H1 (cell line): Measurements from ENCODE around the gene GOLPH3L. TPM values are rescaled to one million over a fixed set of nuclear protein-coding genes. Genes with fewer than 3 reads are reported as not detected.

ENCODE experiments used
- ASH2L ChIP-seq: fragments of 200-600, 300-600 bp; sonication (generic); IDR thresholded peaks from one replicate; pipeline ENCODE4 v1.7.1; 2017; ENCODE audit warnings: low read length
- CBX5 ChIP-seq: fragments of 300-800, 300-1000 bp; sonication (generic); IDR thresholded peaks from 2 replicates; pipeline ENCODE4 v1.7.1; 2016; ENCODE audit warnings: antibody characterized with exemption, low read length, low read depth
- CREB1 ChIP-seq: IDR thresholded peaks from 2 replicates; pipeline ENCODE4 v1.6.1; 2012; ENCODE audit warnings: inconsistent platforms
- EGR1 ChIP-seq: IDR thresholded peaks from 2 replicates; pipeline ENCODE4 v1.6.1; 2011; ENCODE audit warnings: low read depth, low read length, borderline replicate concordance
- EZH2 ChIP-seq: fragments of 200-600 bp; sonication (generic); IDR thresholded peaks from 2 replicates; pipeline ENCODE4 v1.7.1; 2012; ENCODE audit warnings: low read depth, mild to moderate bottlenecking, moderate library complexity, low read length, inconsistent platforms; ENCODE audit not compliant: severe bottlenecking
- KDM1A ChIP-seq: fragments of 200-600, 300-600 bp; sonication (generic); IDR thresholded peaks from 2 replicates; pipeline ENCODE4 v1.7.1; 2016; ENCODE audit warnings: mild to moderate bottlenecking, low read length, borderline replicate concordance
- NANOG ChIP-seq: IDR thresholded peaks from 2 replicates; pipeline ENCODE4 v1.6.1; 2011; ENCODE audit warnings: low read length, low read depth, mild to moderate bottlenecking, inconsistent platforms; ENCODE audit not compliant: insufficient read depth, poor library complexity, severe bottlenecking
- PHF8 ChIP-seq: fragments of 200-600 bp; sonication (generic); conservative IDR thresholded peaks from 2 replicates; pipeline ENCODE4 v1.7.1; 2012; ENCODE audit warnings: low read depth, mild to moderate bottlenecking, inconsistent platforms, low read length, moderate library complexity
- RXRA ChIP-seq: IDR thresholded peaks from 2 replicates; pipeline ENCODE4 v1.6.1; 2011; ENCODE audit warnings: low read depth, mild to moderate bottlenecking, low read length, moderate library complexity; ENCODE audit not compliant: insufficient read depth
- SAP30 ChIP-seq: fragments of 300-600 bp; sonication (generic); IDR thresholded peaks from 2 replicates; pipeline ENCODE4 v1.7.1; 2012; ENCODE audit warnings: low read length, moderate library complexity, mild to moderate bottlenecking, inconsistent platforms; ENCODE audit not compliant: insufficient read depth, insufficient replicate concordance
- SIX5 ChIP-seq: IDR thresholded peaks from 2 replicates; pipeline ENCODE4 v1.6.1; 2011; ENCODE audit warnings: mild to moderate bottlenecking, low read depth, low read length
- SP2 ChIP-seq: IDR thresholded peaks from 2 replicates; pipeline ENCODE4 v1.6.1; 2012; ENCODE audit warnings: mild to moderate bottlenecking, low read length, inconsistent platforms
- TAF1 ChIP-seq: IDR thresholded peaks from 2 replicates; pipeline ENCODE4 v1.6.1; 2011; ENCODE audit warnings: mild to moderate bottlenecking, low read depth, low read length
- ZNF274 ChIP-seq: IDR thresholded peaks from 2 replicates; pipeline ENCODE4 v1.7.0; 2012; ENCODE audit warnings: low read length, borderline replicate concordance; ENCODE audit errors: extremely low read depth
- polyA plus RNA-seq, 7 experiments: library from polyadenylated mRNA; depleted of rRNA in 3 of 7; stranded (reverse) in 5 of 7; unstranded in 2 of 7; fragments of >200 nt in 5 of 7; fragments of 200-250 nt in 2 of 7; gene quantifications; 1 replicate in 5 of 7; 2 replicates in 1 of 7; 4 replicates in 1 of 7; pipeline versions ENCODE4 v1.2.1 to v1.2.3, GENCODE V29; 2011 to 2013; ENCODE audit warnings: missing spikeins in 2 of 7, mixed read lengths in 2 of 7
- total RNA-seq: library from RNA; stranded (reverse); fragmentation: NEBNext Ultra II Directional; extraction: Animal tissue kit (Norgen Biotek cat#: 25700); gene quantifications from 2 replicates; pipeline ENCODE4 v1.2.1, GENCODE V29; 2021
- TF ChIP-seq, protein P1 (sequence below): IDR thresholded peaks from 2 replicates; pipeline ENCODE4 v1.6.1; 2012; ENCODE audit warnings: inconsistent platforms
- TF ChIP-seq, protein P2 (sequence below), 3 experiments: IDR thresholded peaks; 1 replicate in 2 of 3; 2 replicates in 1 of 3; pipeline versions ENCODE4 v1.5.1 to v1.6.1; 2011; ENCODE audit warnings: low read length in 3 of 3, mild to moderate bottlenecking in 3 of 3, inconsistent platforms in 2 of 3, low read depth in 1 of 3, moderate library complexity in 1 of 3; ENCODE audit not compliant: insufficient read depth in 1 of 3; ENCODE audit errors: control extremely low read depth in 1 of 3
- TF ChIP-seq, protein P3 (sequence below): IDR thresholded peaks from 2 replicates; pipeline ENCODE4 v1.6.1; 2012; ENCODE audit warnings: low read length, inconsistent platforms
- TF ChIP-seq, protein P4 (sequence below): IDR thresholded peaks from 2 replicates; pipeline ENCODE4 v1.6.1; 2012; ENCODE audit warnings: inconsistent platforms

GOLPH3L gene
- total and polyA plus RNA-seq, 2 of the 8 experiments (the other 6 are each of a cell fraction or from before 2014, with no cell fraction given) = 13.3 to 40.8 TPM

DNA sequence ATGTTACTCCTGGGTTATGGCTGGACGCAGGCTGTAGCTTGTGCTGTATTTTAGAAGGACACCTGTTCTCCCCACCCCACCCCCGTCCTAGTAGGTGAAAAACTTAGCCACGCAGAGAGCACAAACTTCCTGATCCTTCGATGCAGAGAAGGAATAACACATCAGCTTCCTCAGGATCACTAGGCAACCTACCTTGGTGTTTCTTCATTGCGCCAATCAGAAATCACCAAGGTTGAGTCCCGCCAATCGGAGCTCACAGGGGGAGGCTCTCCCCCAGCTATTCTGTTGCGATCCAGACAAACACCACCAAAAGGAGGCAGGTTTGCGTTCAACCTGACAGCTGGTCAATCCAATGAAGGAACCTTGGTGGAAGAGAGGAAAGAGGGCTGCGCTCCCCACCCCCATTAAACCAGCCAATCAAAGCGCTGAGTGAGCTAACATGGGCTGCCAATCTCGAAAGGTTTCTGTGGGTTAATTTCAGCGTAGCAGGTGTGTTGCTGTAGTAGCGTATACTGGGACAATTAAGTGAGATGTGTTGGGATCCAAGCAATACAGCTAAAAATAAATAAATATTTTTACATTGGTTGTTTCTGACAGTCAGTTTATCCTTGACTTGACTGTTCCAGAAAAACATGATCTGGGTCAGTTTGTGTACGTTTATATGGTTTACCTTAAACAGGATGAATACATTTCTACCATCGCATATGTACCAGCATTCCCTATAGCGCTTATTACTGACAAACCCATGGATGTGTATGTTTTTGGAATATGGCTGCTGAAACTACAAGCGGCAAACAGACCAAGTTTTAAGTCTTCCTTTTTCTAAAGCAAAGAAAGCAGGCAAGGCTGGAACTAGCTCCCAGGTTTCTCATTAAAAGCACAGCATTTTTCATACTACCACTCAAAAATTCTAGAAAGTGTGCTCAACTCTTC, at the start of gene GOLPH3L (continued):
- TF ChIP-seq ZNF274 (no peak), KDM1A (no peak), SIX5 (no peak), SP2 (peak; percentile 71), RXRA (no peak), CBX5 (no peak), NANOG (no peak), CREB1 (no peak), ASH2L (peak; percentile 23), SAP30 (peak; percentile 84), EZH2 (no peak), TAF1 (peak; percentile 52; the same call in 1 of the 2 replicates), EGR1 (no peak), PHF8 (peak; percentile 66)
- TF ChIP-seq, protein P1, sequence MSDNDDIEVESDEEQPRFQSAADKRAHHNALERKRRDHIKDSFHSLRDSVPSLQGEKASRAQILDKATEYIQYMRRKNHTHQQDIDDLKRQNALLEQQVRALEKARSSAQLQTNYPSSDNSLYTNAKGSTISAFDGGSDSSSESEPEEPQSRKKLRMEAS = no peak
- TF ChIP-seq, protein P2, sequence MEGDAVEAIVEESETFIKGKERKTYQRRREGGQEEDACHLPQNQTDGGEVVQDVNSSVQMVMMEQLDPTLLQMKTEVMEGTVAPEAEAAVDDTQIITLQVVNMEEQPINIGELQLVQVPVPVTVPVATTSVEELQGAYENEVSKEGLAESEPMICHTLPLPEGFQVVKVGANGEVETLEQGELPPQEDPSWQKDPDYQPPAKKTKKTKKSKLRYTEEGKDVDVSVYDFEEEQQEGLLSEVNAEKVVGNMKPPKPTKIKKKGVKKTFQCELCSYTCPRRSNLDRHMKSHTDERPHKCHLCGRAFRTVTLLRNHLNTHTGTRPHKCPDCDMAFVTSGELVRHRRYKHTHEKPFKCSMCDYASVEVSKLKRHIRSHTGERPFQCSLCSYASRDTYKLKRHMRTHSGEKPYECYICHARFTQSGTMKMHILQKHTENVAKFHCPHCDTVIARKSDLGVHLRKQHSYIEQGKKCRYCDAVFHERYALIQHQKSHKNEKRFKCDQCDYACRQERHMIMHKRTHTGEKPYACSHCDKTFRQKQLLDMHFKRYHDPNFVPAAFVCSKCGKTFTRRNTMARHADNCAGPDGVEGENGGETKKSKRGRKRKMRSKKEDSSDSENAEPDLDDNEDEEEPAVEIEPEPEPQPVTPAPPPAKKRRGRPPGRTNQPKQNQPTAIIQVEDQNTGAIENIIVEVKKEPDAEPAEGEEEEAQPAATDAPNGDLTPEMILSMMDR (IDR thresholded peaks at IDR 0.05; ENCODE audit: control extremely low read depth in 1 of 3, insufficient read depth in 1 of 3, low read depth in 1 of 3, low read length in 3 of 3) = no peak
- TF ChIP-seq, protein P3, sequence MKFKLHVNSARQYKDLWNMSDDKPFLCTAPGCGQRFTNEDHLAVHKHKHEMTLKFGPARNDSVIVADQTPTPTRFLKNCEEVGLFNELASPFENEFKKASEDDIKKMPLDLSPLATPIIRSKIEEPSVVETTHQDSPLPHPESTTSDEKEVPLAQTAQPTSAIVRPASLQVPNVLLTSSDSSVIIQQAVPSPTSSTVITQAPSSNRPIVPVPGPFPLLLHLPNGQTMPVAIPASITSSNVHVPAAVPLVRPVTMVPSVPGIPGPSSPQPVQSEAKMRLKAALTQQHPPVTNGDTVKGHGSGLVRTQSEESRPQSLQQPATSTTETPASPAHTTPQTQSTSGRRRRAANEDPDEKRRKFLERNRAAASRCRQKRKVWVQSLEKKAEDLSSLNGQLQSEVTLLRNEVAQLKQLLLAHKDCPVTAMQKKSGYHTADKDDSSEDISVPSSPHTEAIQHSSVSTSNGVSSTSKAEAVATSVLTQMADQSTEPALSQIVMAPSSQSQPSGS = no peak
- TF ChIP-seq, protein P4, sequence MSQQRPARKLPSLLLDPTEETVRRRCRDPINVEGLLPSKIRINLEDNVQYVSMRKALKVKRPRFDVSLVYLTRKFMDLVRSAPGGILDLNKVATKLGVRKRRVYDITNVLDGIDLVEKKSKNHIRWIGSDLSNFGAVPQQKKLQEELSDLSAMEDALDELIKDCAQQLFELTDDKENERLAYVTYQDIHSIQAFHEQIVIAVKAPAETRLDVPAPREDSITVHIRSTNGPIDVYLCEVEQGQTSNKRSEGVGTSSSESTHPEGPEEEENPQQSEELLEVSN = no peak
